Activated effector memory CD4-positive, alpha-beta T cell treated with anti-CD3 and anti-CD28 coated beads, Interleukin-2, amount 50 U/mL, for 16 hours (primary cell): ENCODE measurements around the gene DENND4C.
A peak's percentile ranks its signal among the peaks of the same experiment; 100 is the strongest.
"Not testable (repeated sequence)": the region's sequence is repeated elsewhere in the genome, so short reads cannot be mapped to it uniquely, and the experiment has no call there.

Source experiments
- DNase-seq: peaks from one replicate; pipeline ENCODE4 v3.0.0-alpha.2; 2020

DENND4C gene

DNA sequence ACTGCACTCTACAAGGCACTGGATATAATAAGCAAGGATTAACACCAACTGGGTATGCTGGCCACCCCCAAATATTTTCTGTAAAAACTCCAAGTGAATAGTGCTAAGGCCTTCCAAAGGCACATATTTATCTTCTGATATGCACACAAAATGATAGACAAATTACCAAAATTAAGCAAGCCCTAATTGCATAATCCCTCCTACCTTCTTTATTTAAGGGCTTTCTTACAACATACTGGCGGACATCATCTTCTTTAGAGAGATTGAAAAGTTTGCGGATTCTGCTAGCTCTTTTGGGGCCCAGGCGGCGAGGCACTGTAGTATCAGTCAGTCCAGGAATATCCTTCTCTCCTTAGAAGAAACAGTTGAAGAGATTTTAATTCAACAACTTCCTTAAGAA, 147.7 kb downstream of the DENND4C start:
- no peak for DNase-seq

DNA sequence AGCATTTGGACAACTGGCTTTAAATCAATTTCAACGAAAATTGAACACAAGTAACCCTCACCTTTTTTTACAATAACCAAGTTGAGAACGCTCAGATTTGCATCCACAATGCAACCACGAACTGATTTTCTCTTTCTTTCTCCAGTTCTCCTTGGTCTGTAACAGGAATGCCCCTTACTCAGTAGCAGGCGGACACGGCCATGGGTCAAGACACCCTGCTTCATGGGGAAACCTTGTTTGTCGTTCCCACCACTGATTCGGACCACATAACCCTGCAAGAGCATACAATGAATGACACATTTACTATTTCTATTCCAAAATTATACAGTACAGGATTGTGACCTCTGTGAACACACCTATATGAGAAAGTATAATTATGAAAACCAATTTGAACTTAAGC, 148.2 kb downstream of the DENND4C start:
- no peak for DNase-seq

DNA sequence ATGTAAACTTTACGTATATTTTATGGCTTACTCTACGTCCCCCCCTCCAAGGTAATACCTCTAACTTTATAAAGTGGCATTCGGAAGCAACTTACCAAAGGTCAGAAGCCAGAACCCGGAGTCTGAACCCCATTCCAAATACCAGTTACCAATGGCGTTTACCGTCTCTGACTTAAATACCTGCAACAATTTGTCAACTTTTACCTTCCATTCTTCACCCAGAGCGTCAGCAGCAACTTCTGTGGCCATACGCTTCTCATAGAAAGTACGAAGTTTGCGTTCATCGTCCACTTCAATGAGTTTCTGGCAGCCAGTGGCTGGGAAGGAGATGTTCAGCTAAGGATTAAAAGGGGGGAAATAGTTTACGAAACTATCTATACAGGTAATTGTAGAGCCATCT, 148.8 kb downstream of the DENND4C start:
- no peak for DNase-seq

DNA sequence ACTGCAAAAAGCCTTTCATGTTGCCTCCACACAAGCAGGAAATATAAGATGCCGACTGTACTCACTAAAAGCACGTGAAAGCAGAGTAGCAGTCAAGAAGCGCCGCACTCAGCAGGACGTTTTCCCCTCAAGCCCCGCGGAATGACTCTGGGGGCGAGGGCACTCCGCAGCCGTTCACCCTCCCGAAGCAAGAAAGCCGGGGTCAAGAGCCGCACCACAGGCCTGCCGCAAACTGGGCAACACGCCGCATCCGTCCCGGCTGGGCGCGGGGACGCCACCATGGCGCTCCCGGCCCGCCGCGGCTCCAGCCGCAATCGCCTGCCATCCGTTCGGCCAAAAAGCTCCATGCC, 149.2 kb downstream of the DENND4C start:
- DNase-seq: peak; percentile 84

DNA sequence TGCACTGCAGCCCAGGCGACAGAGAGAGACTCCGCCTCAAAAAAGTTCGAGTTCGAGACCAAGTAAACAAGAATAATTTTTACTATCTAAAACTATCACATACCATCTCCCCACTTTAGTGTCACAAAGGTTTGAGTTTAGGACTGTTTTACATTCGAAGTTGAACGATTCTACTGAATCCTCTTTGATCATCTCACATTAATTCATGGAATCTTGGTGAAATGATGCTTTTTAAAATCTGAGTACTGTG, 150.3 kb downstream of the DENND4C start:
- DNase-seq: no peak

DNA sequence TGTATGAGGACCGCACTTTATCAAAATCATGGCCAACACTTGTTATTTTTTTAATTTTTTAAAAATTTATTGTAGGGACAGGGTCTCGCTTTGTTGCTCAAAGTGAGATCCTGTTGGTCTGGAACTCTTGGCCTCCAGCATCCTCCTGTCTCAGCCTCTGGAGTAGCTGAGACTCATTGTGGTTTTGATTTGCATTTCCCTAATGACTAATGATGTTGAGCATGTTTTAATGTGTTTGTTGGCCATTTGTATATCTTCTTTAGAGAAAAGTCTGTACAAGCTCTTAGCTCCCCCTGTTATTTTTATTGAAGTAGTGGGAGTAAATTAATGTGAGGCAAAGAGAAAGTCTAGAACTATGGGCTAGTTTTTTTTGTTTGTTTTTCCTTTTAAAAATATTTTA, 151.2 kb downstream of the DENND4C start:
- no peak for DNase-seq

GRCh38 chr9:19385212-19385611, 154.7 kb downstream of the DENND4C start:
- DNase-seq: not testable (repeated sequence)

- DNase-seq: no peak
These were observed 155.5 kb downstream of the DENND4C start for GRCh38 chr9:19385786-19386501.

GRCh38 chr9:19386502-19387044, 156.1 kb downstream of the DENND4C start:
- no peak for DNase-seq

GRCh38 chr9:19387317-19387716, 156.8 kb downstream of the DENND4C start:
- no peak for DNase-seq

- not testable (repeated sequence) for DNase-seq
These were observed 159.0 kb downstream of the DENND4C start for GRCh38 chr9:19389539-19389938.

- DNase-seq: no peak
These were observed 167.4 kb downstream of the DENND4C start for GRCh38 chr9:19397845-19398244.

GRCh38 chr9:19403231-19403630, 172.7 kb downstream of the DENND4C start:
- DNase-seq: not testable (repeated sequence)

DNA sequence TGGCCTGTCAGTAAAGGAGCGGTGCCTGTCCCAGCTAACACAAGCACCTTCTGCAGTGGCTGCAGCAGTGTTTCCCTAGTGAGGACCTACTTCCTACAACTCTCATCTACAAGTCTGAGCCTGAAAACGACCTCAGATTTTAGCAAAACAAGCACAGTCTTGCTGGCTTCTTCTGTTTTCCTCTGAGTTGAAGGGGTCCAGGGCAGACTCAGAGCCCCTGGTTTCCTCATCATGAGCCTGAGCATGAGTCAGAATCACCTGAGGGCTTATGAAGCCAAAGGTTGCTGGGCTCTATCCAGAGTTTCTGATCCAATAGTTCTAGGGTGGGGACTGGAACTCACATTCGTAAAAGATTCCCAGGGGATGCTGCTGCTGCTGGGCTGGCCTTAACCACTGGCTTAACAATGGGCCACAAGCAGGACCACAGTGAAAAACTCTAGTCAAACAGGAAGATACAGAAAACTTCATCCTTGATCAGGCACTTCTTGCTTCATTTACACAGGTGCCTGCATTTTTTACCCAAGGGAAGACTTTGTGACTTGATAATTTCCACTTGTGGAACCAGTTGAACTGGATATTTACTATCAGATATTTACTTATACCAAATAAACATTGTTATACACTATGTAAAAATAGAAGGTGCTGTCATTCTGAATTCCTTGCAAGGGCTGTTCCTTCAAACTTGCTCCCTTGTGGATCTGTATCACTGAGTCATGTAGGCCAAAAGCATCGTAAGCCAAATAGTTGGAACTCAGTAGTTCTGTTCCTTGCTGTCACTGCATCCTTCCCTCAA, 174.0 kb downstream of the DENND4C start:
- DNase-seq: no peak

- no peak for DNase-seq
These were observed 175.3 kb downstream of the DENND4C start for GRCh38 chr9:19405771-19406170.

DNA sequence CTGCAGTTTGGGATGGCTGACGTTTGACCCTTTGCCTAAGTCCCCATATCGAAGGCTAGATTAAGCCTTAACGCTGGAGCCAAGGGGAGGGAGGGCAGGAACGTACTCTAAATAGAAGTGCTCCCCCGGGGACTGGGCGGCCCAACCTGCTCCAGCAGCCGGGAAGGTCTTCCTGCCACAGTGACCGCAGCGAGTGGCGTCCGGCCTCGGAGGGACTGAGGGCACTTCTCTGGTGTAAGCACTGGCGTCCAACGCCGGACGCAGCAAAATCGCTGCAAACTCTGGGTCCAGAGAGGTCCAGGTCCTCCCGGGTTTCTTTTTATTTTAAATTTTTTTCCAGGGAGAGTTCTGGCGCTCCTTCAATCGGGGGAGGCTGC, 177.8 kb downstream of the DENND4C start:
- no peak for DNase-seq

DNA sequence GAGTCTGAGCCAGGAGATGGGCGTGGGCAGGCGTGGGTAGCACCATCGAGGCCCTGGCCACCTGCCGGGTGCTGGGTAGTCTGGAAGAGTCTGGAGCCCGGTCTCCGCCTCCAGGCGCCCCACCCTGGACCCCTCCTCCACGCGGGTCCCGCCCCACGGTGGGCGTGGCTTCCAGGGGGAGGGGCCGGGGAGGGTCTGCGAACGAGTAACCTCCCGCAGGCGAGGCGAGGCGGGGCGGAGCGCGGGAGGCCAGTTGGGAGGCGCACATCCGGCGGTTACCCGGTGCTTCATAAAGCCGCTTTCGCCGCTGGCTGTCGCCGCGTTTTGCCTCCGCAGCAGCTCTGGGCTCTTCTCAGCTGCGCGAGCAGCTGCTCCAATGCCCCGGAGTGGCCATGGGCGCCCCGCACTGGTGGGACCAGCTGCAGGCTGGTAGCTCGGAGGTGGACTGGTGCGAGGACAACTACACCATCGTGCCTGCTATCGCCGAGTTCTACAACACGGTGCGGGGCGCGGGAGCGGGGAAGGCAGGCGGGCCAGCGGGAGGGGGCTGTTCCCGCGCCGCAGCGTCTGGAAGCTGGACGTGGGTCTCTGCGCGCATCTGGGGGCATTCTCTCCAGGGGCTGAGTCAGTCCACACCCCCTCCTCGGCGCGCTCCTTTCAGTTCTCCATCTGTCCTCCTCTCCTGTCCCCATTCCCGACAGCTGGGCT, 178.4 kb downstream of the DENND4C start, which contains the start of gene ACER2:
TSS of gene ACER2 (plus strand) at position 317 of the 708 bp plus-strand sequence. CDS start at position 393, 76 bp downstream.
- DNase-seq: peak; percentile 98

DNA sequence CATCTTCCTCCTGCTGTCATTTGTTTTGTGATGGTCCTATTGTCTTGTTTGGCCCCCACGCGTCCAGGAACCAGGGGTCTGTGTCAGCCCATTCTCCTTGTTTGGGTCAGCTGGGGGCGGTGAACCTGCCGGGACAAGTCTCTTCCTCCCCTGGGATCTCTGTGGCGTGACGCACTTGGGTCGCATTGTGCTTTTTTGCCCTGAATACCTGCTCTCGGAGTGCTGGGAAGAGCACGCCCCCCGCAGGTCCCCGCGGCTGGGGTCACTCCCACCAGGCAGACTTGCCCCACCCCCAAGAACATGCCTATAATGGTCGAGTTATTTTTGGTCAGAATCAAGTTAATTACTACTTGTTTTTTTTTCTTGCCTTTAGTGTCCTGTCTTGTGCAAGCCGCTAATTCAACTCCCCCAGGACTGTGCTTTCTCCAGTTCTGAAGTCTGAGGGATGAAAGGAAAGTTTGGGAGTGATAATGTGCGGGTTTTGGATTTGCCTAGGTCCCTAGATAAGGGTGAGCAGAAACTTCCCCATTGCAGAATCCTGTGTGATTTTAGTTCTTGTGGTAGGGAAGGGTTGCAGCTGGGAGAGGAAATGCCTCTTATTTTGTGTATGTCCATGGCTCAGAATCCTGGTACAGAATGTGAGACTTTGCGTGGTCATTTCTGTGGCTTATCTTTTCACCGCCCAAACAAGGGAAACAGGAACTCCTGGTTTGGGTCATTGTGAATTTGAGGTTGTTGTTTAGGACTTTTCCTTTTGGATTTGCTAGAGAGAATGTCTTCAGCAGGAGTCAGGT, 179.1 kb downstream of the DENND4C start:
- peak; percentile 68 for DNase-seq

- DNase-seq: no peak
These were observed 179.7 kb downstream of the DENND4C start for GRCh38 chr9:19410195-19410503.

DNA sequence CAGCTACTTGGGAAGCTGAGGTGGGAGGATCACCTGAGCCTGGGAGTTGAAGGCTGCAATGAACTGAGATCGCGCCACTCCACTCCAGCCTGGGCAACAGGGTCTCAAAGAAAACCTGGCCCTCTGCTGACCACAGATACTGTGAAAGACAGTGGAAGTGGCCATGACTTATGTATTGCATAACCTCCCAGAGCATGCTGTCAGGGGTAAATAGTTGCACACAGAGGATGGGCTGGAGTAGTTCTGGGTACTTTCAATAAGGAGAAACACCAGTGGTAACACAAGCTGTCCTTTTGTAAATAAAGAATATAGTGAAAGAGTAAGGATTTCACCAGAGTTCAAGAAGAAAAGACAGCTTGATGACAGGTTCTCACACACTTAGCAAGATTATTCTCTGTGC, 180.1 kb downstream of the DENND4C start:
- DNase-seq: no peak

DNA sequence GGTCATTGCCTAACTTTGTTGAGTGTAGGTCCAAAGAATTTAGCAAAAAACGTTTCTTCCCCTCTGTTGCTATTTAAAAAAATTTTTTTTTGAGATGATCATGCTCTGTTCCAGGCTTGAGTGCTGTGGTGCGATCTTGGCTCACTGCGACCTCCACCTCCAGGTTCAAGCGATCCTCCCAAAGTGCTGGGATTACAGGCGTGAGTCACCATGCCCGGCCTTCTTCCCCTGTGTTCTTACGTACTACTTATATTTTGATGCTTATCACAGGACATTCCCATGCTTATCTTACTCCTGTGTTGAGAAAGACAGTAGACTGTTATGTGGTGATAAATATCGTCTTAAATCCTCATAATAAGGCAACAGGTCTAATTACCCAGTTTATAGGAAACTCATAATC, 180.8 kb downstream of the DENND4C start:
- DNase-seq: no peak

DNA sequence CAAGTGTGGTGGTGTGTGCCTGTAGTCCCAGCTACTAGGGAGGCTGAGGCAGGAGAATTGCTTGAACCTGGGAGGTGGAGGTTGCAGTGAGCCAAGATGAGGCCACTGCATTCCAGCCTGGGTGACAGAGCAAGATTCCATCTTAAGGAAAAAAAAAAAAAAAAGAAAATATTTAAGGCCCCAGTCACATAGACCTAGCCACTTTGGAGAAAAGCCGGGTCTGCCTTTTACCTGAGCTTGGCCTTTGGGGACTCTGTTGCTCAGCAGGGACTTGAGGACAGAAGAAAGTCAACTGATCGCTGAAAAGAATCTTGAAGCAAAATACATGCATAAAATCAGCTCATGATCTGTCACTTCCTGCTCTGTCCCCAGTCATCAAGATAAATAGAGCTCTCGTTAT, 183.0 kb downstream of the DENND4C start:
- not testable (repeated sequence) for DNase-seq

DNA sequence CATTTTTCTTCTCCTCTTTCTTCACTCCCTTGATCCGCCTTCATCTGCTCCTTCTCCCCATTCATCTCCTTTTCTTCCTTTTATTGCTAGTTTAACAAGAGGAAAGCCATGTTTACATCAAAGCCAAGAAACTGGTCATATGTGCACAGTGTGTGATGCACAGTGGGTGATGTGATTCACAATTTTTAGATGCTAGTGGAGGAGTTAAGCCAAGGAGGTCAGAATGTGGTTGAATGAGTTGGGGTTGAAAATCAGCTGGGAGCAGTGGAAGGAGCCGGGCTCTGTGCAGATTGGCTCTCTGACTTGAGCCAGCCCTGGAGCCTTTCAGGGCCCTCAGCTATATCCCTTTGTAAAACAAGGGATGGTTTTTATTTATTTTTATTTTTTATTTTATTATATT, 185.7 kb downstream of the DENND4C start:
- DNase-seq: no peak
